Panc1 (cell line): Measurements from ENCODE around the gene LMAN1. TPM values are rescaled to one million over a fixed set of nuclear protein-coding genes. Genes with fewer than 3 reads are reported as not detected.

Experiments used
- ATAC-seq: fragments of 200-7000 bp; cut with Tn5 transposase; 2 replicates; pipeline ENCODE4 v1.9.1; 2020; ENCODE audit warnings: mild to moderate bottlenecking, moderate library complexity
- BruUV-seq: library from RNA; stranded (reverse); fragments of 400-500 nt; replicated peaks from 2 replicates; lab custom pipeline; 2021; lab: Mats Ljungman, UMichigan
- CTCF ChIA-PET: fragments of 300-600 bp; sonication (Branson Sonifier 250); formaldehyde crosslinking; loops from one replicate; lab custom pipeline; 2022; ENCODE audit warnings: antibody characterized with exemption; lab: Charles Lee
- POLR2A ChIA-PET: fragments of 300-600 bp; sonication (Branson Sonifier 250); formaldehyde crosslinking; loops from one replicate; lab custom pipeline; 2022; ENCODE audit warnings: antibody characterized with exemption; lab: Charles Lee
- DNase-seq: peaks from one replicate; pipeline ENCODE4 v3.0.0-alpha.2; 2010; ENCODE audit warnings: low read depth, low spot score
- H3K27ac ChIP-seq: 2 replicates; pipeline ENCODE4 v1.5.1; 2011; ENCODE audit warnings: mild to moderate bottlenecking, low read length, inconsistent platforms
- H3K27me3 ChIP-seq: fragments of 200-500 bp; sonication (Bioruptor generic); 2 replicates; pipeline ENCODE4 v1.6.0; 2014; ENCODE audit warnings: low read length, inconsistent platforms; ENCODE audit not compliant: control insufficient read depth, insufficient read depth
- H3K36me3 ChIP-seq: fragments of 200-500 bp; sonication (Bioruptor generic); 2 replicates; pipeline ENCODE4 v1.5.1; 2014; ENCODE audit warnings: inconsistent platforms, mild to moderate bottlenecking, low read length, moderate library complexity; ENCODE audit not compliant: control insufficient read depth, insufficient read depth
- H3K4me1 ChIP-seq: 2 replicates; pipeline ENCODE4 v1.5.1; 2011; ENCODE audit warnings: inconsistent platforms, mild to moderate bottlenecking, low read length, moderate library complexity; ENCODE audit not compliant: control insufficient read depth, insufficient read depth
- H3K4me3 ChIP-seq, 2 experiments: 2 replicates each; pipeline ENCODE4 v1.5.1; 2011 to 2012; ENCODE audit warnings: low read depth in 2 of 2, low read length in 2 of 2, mild to moderate bottlenecking in 2 of 2, inconsistent platforms in 1 of 2, moderate library complexity in 1 of 2
- H3K9me3 ChIP-seq: fragments of 200-500 bp; sonication (Bioruptor generic); 2 replicates; pipeline ENCODE4 v1.5.1; 2014; ENCODE audit warnings: low read depth, mild to moderate bottlenecking, inconsistent platforms, low read length, moderate library complexity; ENCODE audit not compliant: control insufficient read depth, insufficient read depth
- POLR2AphosphoS5 ChIP-seq: IDR thresholded peaks from 2 replicates; pipeline ENCODE4 v1.6.1; 2012; ENCODE audit warnings: mild to moderate bottlenecking, low read depth, low read length, moderate library complexity
- SIN3A ChIP-seq: IDR thresholded peaks from 2 replicates; pipeline ENCODE4 v1.6.1; 2012; ENCODE audit warnings: low read depth, mild to moderate bottlenecking, low read length, moderate library complexity, borderline replicate concordance; ENCODE audit not compliant: insufficient read depth
- TCF7L2 ChIP-seq: IDR thresholded peaks from 2 replicates; pipeline ENCODE4 v1.6.1; 2011; ENCODE audit warnings: mild to moderate bottlenecking, low read depth, low read length, inconsistent platforms
- in situ Hi-C: cut with HindIII; loops from 2 replicates; pipeline ENCODE4 v1.10.0; 2016; ENCODE audit warnings: low sequenced_read_pairs, low pct_unique_long_range_greater_than_20kb
- intact Hi-C: fragments of 100-400 bp; cut with micrococcal nuclease; formaldehyde crosslinking; loops from one replicate; pipeline ENCODE4 v1.10.0; 2022; ENCODE audit not compliant: unreplicated experiment
- total RNA-seq: library from RNA; stranded (reverse); gene quantifications from one replicate; pipeline ENCODE4 v1.2.1, GENCODE V29; 2021; ENCODE audit not compliant: unreplicated experiment
- TF ChIP-seq, protein P1 (sequence below): fragments of 450-650 bp; IDR thresholded peaks from 2 replicates; pipeline ENCODE4 v1.5.1; 2017; ENCODE audit warnings: mild to moderate bottlenecking
- TF ChIP-seq, protein P2 (sequence below), 2 experiments: IDR thresholded peaks; 2 replicates each; pipeline ENCODE4 v1.6.1; 2011 to 2012; ENCODE audit warnings: low read depth in 2 of 2, control low read depth in 1 of 2, low read length in 1 of 2, mild to moderate bottlenecking in 1 of 2, moderate library complexity in 1 of 2; ENCODE audit not compliant: insufficient read depth in 1 of 2

The LMAN1 gene
- total RNA-seq, 1 experiment from 2014 or later = 60.8 TPM

- CTCF ChIA-PET = no interaction called here
- no peak for ATAC-seq
- H3K27me3 ChIP-seq = no peaks in the 10 kb centered on the region
- BruUV-seq = TSS peak; percentile 80
- H3K36me3 ChIP-seq = peaks cover 18% of the 10 kb centered on the region
- POLR2A ChIA-PET = interaction anchor here (0.6 kb wide), 1 partner anchor 178 kb away, joined by 4 read pairs; no protein-coding TSS in a partner anchor
- peak overlapping the region; percentile 60 for H3K27ac ChIP-seq
- intact Hi-C loops = no loop called here
- in situ Hi-C loops = no loop called here
- no peaks in the 10 kb centered on the region for H3K9me3 ChIP-seq
- peak overlapping the region; percentile 88 to 91 for H3K4me3 ChIP-seq
- DNase-seq = peak; percentile 28
- peaks cover 9% of the 10 kb centered on the region for H3K4me1 ChIP-seq
- TF ChIP-seq, protein P1, sequence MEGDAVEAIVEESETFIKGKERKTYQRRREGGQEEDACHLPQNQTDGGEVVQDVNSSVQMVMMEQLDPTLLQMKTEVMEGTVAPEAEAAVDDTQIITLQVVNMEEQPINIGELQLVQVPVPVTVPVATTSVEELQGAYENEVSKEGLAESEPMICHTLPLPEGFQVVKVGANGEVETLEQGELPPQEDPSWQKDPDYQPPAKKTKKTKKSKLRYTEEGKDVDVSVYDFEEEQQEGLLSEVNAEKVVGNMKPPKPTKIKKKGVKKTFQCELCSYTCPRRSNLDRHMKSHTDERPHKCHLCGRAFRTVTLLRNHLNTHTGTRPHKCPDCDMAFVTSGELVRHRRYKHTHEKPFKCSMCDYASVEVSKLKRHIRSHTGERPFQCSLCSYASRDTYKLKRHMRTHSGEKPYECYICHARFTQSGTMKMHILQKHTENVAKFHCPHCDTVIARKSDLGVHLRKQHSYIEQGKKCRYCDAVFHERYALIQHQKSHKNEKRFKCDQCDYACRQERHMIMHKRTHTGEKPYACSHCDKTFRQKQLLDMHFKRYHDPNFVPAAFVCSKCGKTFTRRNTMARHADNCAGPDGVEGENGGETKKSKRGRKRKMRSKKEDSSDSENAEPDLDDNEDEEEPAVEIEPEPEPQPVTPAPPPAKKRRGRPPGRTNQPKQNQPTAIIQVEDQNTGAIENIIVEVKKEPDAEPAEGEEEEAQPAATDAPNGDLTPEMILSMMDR = no peak
- TF ChIP-seq SIN3A (no peak), TCF7L2 (no peak), POLR2AphosphoS5 (no peak)
- TF ChIP-seq, protein P2, sequence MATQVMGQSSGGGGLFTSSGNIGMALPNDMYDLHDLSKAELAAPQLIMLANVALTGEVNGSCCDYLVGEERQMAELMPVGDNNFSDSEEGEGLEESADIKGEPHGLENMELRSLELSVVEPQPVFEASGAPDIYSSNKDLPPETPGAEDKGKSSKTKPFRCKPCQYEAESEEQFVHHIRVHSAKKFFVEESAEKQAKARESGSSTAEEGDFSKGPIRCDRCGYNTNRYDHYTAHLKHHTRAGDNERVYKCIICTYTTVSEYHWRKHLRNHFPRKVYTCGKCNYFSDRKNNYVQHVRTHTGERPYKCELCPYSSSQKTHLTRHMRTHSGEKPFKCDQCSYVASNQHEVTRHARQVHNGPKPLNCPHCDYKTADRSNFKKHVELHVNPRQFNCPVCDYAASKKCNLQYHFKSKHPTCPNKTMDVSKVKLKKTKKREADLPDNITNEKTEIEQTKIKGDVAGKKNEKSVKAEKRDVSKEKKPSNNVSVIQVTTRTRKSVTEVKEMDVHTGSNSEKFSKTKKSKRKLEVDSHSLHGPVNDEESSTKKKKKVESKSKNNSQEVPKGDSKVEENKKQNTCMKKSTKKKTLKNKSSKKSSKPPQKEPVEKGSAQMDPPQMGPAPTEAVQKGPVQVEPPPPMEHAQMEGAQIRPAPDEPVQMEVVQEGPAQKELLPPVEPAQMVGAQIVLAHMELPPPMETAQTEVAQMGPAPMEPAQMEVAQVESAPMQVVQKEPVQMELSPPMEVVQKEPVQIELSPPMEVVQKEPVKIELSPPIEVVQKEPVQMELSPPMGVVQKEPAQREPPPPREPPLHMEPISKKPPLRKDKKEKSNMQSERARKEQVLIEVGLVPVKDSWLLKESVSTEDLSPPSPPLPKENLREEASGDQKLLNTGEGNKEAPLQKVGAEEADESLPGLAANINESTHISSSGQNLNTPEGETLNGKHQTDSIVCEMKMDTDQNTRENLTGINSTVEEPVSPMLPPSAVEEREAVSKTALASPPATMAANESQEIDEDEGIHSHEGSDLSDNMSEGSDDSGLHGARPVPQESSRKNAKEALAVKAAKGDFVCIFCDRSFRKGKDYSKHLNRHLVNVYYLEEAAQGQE (IDR thresholded peaks at IDR 0.05; ENCODE audit: insufficient read depth in 1 of 2, low read depth in 2 of 2, low read length in 1 of 2) = no peak
Observed at GRCh38 chr18:59357928-59358327, 1.1 kb downstream of the LMAN1 start.

- no TSS peak for BruUV-seq
- ChIA-PET CTCF (no interaction called here), POLR2A (no interaction called here)
- ATAC-seq = no peak
- in situ Hi-C loops (no loop called here), intact Hi-C loops (no loop called here)
- no peaks in the 10 kb centered on the region for H3K27me3 ChIP-seq
- no peak overlapping the region for H3K4me3 ChIP-seq
- no peaks in the 10 kb centered on the region for H3K9me3 ChIP-seq
- no peak overlapping the region for H3K27ac ChIP-seq
- TF ChIP-seq, protein P1 = no peak
- TF ChIP-seq POLR2AphosphoS5 (no peak), SIN3A (no peak), TCF7L2 (no peak)
- TF ChIP-seq, protein P2 (IDR thresholded peaks at IDR 0.05; ENCODE audit: insufficient read depth in 1 of 2, low read depth in 2 of 2, low read length in 1 of 2) = no peak
- no peak for DNase-seq
- H3K36me3 ChIP-seq = peaks cover 29% of the 10 kb centered on the region
- H3K4me1 ChIP-seq = peaks cover 6% of the 10 kb centered on the region
Observed at GRCh38 chr18:59354731-59355130, 4.3 kb downstream of the LMAN1 start.
